ENCODE data around the gene SRSF8.

The SRSF8 gene

DNA sequence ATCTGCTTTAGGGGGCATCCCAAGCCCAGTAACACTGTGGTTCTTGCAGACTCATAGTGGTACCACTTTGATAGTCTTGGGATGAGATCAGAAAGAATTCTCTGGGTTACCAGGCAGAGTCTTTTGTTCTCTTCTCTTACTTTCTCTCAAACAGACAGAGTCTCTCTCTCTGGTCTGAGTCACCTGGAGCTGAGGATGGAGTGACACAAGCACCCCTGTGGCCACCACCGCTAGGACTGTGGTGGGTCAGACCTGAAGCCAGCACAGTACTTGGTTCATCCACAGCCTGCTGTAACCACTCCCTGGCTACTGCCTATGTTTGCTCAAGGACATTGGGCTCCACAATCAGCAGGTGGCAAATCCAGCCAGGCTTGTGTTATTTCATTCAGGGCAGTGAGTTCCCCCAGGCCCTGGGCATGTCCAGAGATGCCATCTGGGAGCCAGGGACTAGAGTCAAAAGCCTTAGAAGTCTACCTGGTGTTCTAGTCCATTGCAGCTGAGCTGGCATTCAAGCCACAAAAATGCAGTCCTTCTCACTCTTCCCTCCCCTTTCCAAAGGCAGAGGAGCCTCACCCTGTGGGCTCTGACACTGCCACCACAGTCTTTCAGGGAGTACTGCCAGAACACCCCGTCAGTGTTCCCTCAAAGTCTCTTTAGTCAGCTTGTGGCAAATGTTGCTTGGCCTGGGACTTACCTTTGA, 52.8 kb downstream of the SRSF8 start:
- TF ChIP-seq, protein P1, sequence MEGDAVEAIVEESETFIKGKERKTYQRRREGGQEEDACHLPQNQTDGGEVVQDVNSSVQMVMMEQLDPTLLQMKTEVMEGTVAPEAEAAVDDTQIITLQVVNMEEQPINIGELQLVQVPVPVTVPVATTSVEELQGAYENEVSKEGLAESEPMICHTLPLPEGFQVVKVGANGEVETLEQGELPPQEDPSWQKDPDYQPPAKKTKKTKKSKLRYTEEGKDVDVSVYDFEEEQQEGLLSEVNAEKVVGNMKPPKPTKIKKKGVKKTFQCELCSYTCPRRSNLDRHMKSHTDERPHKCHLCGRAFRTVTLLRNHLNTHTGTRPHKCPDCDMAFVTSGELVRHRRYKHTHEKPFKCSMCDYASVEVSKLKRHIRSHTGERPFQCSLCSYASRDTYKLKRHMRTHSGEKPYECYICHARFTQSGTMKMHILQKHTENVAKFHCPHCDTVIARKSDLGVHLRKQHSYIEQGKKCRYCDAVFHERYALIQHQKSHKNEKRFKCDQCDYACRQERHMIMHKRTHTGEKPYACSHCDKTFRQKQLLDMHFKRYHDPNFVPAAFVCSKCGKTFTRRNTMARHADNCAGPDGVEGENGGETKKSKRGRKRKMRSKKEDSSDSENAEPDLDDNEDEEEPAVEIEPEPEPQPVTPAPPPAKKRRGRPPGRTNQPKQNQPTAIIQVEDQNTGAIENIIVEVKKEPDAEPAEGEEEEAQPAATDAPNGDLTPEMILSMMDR (IDR thresholded peaks at IDR 0.05): no peak
- no peak for TF ChIP-seq ZFX (IDR thresholded peaks at IDR 0.05; ENCODE audit: borderline replicate concordance)
- no peak overlapping the region; the same call in 1 of the 2 replicates for H3K27ac ChIP-seq
